Fibroblast of lung (primary cell): Measurements from ENCODE around the gene TFF2. TPM values are rescaled to one million over a fixed set of nuclear protein-coding genes. Genes with fewer than 3 reads are reported as not detected.

Source experiments
- DNase-seq, 2 donors: peaks; one replicate each; pipeline versions ENCODE4 v3.0.0 to v3.0.0-alpha.2; 2010; ENCODE audit warnings: low read depth in 2 of 2
- H2AFZ ChIP-seq: 2 replicates; pipeline ENCODE4 v1.5.1; 2012; ENCODE audit warnings: low read length, control low read depth, inconsistent platforms
- H3K27ac ChIP-seq: 2 replicates; pipeline ENCODE4 v1.5.1; 2011; ENCODE audit warnings: low read length, control low read depth; ENCODE audit not compliant: insufficient read depth
- H3K27me3 ChIP-seq: 2 replicates; pipeline ENCODE4 v1.5.1; 2011; ENCODE audit warnings: mild to moderate bottlenecking, low read length; ENCODE audit not compliant: control insufficient read depth, insufficient read depth
- H3K36me3 ChIP-seq: 2 replicates; pipeline ENCODE4 v1.5.1; 2011; ENCODE audit warnings: low read length; ENCODE audit not compliant: control insufficient read depth, insufficient read depth
- H3K4me1 ChIP-seq: 2 replicates; pipeline ENCODE4 v1.5.1; 2011; ENCODE audit warnings: low read length; ENCODE audit not compliant: control insufficient read depth, insufficient read depth; ENCODE audit errors: extremely low read depth
- H3K4me2 ChIP-seq: 2 replicates; pipeline ENCODE4 v1.5.1; 2011; ENCODE audit warnings: low read length, control low read depth; ENCODE audit not compliant: insufficient read depth; ENCODE audit errors: extremely low read depth
- H3K4me3 ChIP-seq, 4 experiments: fragments of 200-600 bp in 1 of 4; sonication (generic) in 1 of 4; replicated peaks in 1 of 4; 2 replicates each; pipeline ENCODE4 v1.5.1; 2011 to 2016; ENCODE audit warnings: low read length in 4 of 4, low read depth in 3 of 4, mild to moderate bottlenecking in 3 of 4, control low read depth in 2 of 4, inconsistent platforms in 1 of 4, mixed read lengths in 1 of 4; ENCODE audit not compliant: insufficient read depth in 1 of 4; ENCODE audit errors: control extremely low read depth in 1 of 4
- H3K79me2 ChIP-seq: 2 replicates; pipeline ENCODE4 v1.5.1; 2012; ENCODE audit warnings: mild to moderate bottlenecking, low read length, inconsistent platforms; ENCODE audit not compliant: control insufficient read depth, insufficient read depth
- H3K9ac ChIP-seq: 2 replicates; pipeline ENCODE4 v1.5.1; 2011; ENCODE audit warnings: mild to moderate bottlenecking, low read length, control low read depth; ENCODE audit not compliant: insufficient read depth
- H3K9me3 ChIP-seq: 2 replicates; pipeline ENCODE4 v1.5.1; 2012; ENCODE audit warnings: low read depth, low read length; ENCODE audit not compliant: control insufficient read depth, insufficient read depth
- H4K20me1 ChIP-seq: 2 replicates; pipeline ENCODE4 v1.5.1; 2011; ENCODE audit warnings: low read length; ENCODE audit not compliant: control insufficient read depth, insufficient read depth; ENCODE audit errors: extremely low read depth
- CTCF ChIP-seq, 2 donors: IDR thresholded peaks in 1 of 2; conservative IDR thresholded peaks in 1 of 2; 1 replicate in 1 of 2; 2 replicates in 1 of 2; pipeline ENCODE4 v1.5.1; 2011 to 2012; ENCODE audit warnings: low read length in 2 of 2, control low read depth in 1 of 2, inconsistent platforms in 1 of 2, low read depth in 1 of 2, mild to moderate bottlenecking in 1 of 2
- EZH2 ChIP-seq: IDR thresholded peaks from 2 replicates; pipeline ENCODE4 v1.5.1; 2012; ENCODE audit warnings: low read length, control low read depth, mild to moderate bottlenecking; ENCODE audit errors: missing control alignments
- polyA plus RNA-seq, 2 donors: library from polyadenylated mRNA; depleted of rRNA in 1 of 2; stranded (reverse) in 1 of 2; unstranded in 1 of 2; fragments of >200 nt; gene quantifications; 2 replicates each; pipeline ENCODE4 v1.2.1, GENCODE V29; 2011 to 2012; ENCODE audit warnings: missing spikeins in 1 of 2
- total RNA-seq: library from RNA; depleted of rRNA; stranded (reverse); fragments of >200 nt; gene quantifications from 2 replicates; pipeline ENCODE4 v1.2.1, GENCODE V29; 2014

TFF2 gene
- total and polyA plus RNA-seq, 2 donors (not counting 1 experiment from before 2014, with no cell fraction given): not detected

GRCh38 chr21:42358937-42359336, 8.1 kb upstream of the TFF2 start:
- Histone ChIP-seq H3K4me1 (no peaks in the 10 kb centered on the region), H3K4me3 (no peak overlapping the region)
- TF ChIP-seq CTCF (conservative IDR thresholded peaks at IDR 0.05 in 1 of 2, IDR thresholded peaks at IDR 0.05 in 1 of 2; ENCODE audit: low read depth in 1 of 2, low read length in 2 of 2): no peak
- TF ChIP-seq EZH2: no peak

DNA sequence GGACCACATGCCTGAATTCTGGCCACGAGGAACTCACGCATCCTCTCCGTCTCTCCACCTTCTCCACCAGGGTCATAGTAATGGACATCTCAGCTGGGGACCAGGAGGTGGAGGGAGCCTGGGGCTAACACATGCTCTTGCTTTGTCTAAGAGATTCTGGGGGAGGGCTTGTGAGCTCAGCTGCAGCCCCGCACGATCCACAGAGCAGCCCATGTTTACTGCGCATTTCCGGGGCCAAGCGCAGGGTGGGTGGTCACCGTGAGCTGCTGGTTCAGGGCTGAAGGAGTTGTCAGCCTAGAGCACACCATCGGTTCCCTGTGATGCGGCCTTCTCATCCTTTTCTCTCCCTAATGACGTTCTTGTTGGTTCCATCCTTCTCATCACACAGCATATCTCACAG, 7.5 kb upstream of the TFF2 start:
- no peaks in the 10 kb centered on the region for H3K4me1 ChIP-seq
- no peak overlapping the region for H3K4me3 ChIP-seq
- H3K4me2 ChIP-seq: no peak overlapping the region
- TF ChIP-seq CTCF (conservative IDR thresholded peaks at IDR 0.05 in 1 of 2, IDR thresholded peaks at IDR 0.05 in 1 of 2; ENCODE audit: low read depth in 1 of 2, low read length in 2 of 2) (no peak), EZH2 (no peak)
- H3K79me2 ChIP-seq: no peaks in the 10 kb centered on the region
- no peak overlapping the region for H2AFZ ChIP-seq
- no peak overlapping the region for H3K27ac ChIP-seq
- H4K20me1 ChIP-seq: no peaks in the 10 kb centered on the region
- H3K9me3 ChIP-seq: no peaks in the 10 kb centered on the region
- H3K36me3 ChIP-seq: no peaks in the 10 kb centered on the region
- H3K9ac ChIP-seq: no peak overlapping the region
- no peak for DNase-seq
- H3K27me3 ChIP-seq: no peaks in the 10 kb centered on the region

More at GRCh38 chr21:42358937-42359336, 8.1 kb upstream of the TFF2 start:
- Histone ChIP-seq H2AFZ (no peak overlapping the region), H3K4me2 (no peak overlapping the region), H3K27me3 (no peaks in the 10 kb centered on the region), H4K20me1 (no peaks in the 10 kb centered on the region), H3K9ac (no peak overlapping the region), H3K27ac (no peak overlapping the region), H3K36me3 (no peaks in the 10 kb centered on the region), H3K9me3 (no peaks in the 10 kb centered on the region), H3K79me2 (no peaks in the 10 kb centered on the region)
- no peak for DNase-seq

- H3K36me3 ChIP-seq: no peaks in the 10 kb centered on the region
- TF ChIP-seq CTCF (conservative IDR thresholded peaks at IDR 0.05 in 1 of 2, IDR thresholded peaks at IDR 0.05 in 1 of 2; ENCODE audit: low read depth in 1 of 2, low read length in 2 of 2) (no peak), EZH2 (no peak)
- no peaks in the 10 kb centered on the region for H3K9me3 ChIP-seq
- H3K27me3 ChIP-seq: no peaks in the 10 kb centered on the region
- no peaks in the 10 kb centered on the region for H3K4me1 ChIP-seq
- H3K79me2 ChIP-seq: no peaks in the 10 kb centered on the region
- H3K4me2 ChIP-seq: no peak overlapping the region
- no peak overlapping the region for H3K27ac ChIP-seq
- DNase-seq: no peak
- no peak overlapping the region for H3K9ac ChIP-seq
- H3K4me3 ChIP-seq: no peak overlapping the region
- H2AFZ ChIP-seq: no peak overlapping the region
- no peaks in the 10 kb centered on the region for H4K20me1 ChIP-seq
Measured at GRCh38 chr21:42357307-42357706, 6.5 kb upstream of the TFF2 start.
